DMS53 (cell line): ENCODE measurements around the gene FKBP1A.

ENCODE experiments used
- DNase-seq: peaks from one replicate; lab custom pipeline; 2025; lab: John Stamatoyannopoulos, UW

Gene FKBP1A

DNA sequence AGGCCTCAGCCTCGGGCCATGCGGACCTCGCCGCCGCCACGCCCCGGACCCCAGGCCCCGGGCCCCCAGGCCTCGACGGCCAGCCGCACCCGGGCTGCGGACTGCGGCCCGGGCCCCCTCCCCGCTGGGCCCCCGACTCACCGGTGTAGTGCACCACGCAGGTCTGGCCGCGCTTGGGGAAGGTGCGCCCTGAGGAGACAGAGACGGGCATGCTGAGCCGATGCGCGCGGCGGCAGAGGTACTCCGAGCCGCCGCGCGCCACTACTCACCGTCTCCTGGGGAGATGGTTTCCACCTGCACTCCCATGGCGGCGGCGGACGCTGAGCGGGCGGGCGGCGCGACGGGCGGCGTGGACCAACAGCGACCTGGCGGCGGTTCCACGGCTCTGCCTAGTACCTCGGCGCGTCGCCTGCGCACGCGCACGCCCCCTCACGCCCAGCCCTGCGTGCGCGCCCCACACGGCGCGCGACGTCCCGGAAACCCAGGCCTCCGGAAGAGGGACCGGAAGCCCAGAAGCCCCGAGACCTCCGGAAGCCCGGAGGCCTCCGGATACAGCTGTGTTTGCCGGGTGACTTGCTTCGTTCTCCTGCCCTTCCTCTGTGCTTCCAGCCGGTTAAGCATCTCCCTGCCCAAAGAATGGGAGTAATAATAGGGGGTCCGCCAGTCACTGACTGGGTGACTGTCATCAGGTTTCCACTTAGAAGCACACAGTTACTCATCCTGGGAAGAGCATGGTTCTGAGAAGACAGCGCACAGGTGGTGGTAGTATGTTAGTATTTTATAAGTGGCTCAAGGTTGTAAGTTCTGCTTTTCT, at the start of gene FKBP1A:
TSS of gene FKBP1A (minus strand) at position 362 of the 814 bp plus-strand sequence. CDS start at position 306, 56 bp downstream.
- peak; percentile 97 for DNase-seq

GRCh38 chr20:1442304-1442703, 49.5 kb upstream of the FKBP1A start:
- DNase-seq = no peak

- no peak for DNase-seq
Observed at GRCh38 chr20:1441133-1441532, 48.3 kb upstream of the FKBP1A start.

DNA sequence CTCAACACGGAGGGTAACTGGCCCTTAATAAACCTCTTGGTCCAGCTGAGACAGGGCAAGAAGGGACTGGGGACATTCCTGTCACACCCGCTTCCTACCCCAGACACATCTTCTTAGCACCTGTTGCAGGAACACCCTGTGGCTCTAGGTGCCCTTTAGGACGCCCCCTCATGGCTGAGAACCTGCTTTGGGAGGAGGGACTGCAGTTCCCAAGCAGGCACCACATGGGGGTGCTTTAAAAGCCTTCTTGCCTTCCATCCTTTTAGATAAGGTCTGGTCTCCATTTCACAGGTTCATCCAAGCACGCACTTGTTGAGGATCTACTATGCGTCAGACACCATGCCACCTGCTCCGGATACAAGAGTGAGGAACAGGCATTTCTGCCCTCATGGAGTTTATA, 47.2 kb upstream of the FKBP1A start:
- peak; percentile 54 for DNase-seq

DNA sequence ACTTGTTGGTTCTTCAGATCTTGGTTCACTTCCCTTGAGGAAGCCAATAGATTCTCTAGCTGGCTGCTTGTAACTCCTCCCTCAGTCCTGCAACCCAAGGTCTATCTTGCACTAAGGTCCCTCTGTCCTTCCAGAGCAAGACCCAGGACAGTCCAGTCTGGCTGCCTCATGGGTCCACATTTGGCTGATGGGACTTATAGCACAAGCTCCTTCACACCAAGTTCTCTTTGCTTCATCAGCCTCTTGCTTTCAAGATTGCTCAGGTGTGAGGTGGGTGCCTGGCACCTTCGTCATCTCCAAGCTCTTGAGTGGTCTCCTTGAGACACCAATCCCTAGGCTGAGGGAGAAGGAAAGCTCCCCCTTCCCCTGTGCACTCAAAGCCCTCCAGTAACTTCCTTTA, 45.5 kb upstream of the FKBP1A start:
- DNase-seq = no peak

DNA sequence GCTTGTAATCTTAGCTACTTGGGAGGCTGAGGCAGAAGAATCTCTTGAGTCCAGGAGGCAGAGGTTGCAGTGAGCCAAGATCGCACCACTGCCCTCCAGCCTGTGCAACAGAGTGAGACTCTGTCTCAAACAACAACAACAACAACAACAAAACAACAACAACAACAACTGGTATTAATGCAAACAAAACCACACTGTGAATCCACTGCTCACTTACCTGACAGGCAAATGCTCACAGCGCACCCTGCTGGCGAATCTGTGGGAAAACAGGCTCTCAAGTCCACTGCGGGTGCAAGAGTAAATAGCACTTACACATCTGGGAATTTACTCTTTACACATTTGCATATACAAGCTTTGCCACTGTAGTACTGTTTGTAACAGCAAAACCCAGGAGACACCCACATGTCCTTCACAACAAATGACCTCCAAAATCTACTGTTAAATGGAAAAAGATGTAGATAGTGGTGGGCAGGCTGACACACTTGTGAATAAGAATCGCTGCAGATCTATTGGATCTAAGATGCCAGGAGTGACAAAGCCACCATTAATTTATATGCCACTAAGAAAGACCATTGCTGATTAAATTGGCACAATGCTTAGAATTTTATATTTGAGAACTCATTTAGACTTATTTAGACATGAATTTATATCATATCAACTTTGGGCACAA, 44.5 kb upstream of the FKBP1A start:
- DNase-seq = peak; percentile 79

GRCh38 chr20:1436263-1436662, 43.4 kb upstream of the FKBP1A start:
- no peak for DNase-seq

- no peak for DNase-seq
Observed at GRCh38 chr20:1435337-1435699, 42.5 kb upstream of the FKBP1A start.

GRCh38 chr20:1434571-1435336, 41.9 kb upstream of the FKBP1A start:
- DNase-seq = peak; percentile 38

GRCh38 chr20:1431158-1431557, 38.3 kb upstream of the FKBP1A start:
- no peak for DNase-seq

DNA sequence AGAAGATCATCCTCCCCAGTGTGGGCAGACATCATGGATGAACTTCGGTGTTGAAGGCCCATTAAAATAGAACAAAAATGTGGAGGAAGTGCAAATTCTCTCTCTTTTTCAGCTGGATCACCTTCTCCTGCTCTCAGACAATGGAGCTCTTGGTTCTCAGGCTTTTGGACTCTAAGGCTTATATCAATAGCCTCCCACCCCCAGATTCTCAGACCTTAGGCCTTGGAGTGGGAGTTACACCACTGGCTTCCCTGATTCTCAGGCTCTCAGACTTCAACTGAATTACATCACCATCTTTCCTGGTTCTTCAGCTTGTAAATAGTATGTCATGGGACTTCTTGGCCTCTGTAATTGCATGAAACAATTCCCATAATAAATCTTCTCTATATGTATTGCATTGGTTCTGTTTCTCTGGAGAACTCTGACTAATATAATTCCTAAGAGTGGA, 37.2 kb upstream of the FKBP1A start:
- no peak for DNase-seq

- DNase-seq = no peak
Observed at GRCh38 chr20:1429143-1429728, 36.4 kb upstream of the FKBP1A start.

- DNase-seq = peak; percentile 79
Observed at GRCh38 chr20:1427457-1428054, 34.7 kb upstream of the FKBP1A start.

DNA sequence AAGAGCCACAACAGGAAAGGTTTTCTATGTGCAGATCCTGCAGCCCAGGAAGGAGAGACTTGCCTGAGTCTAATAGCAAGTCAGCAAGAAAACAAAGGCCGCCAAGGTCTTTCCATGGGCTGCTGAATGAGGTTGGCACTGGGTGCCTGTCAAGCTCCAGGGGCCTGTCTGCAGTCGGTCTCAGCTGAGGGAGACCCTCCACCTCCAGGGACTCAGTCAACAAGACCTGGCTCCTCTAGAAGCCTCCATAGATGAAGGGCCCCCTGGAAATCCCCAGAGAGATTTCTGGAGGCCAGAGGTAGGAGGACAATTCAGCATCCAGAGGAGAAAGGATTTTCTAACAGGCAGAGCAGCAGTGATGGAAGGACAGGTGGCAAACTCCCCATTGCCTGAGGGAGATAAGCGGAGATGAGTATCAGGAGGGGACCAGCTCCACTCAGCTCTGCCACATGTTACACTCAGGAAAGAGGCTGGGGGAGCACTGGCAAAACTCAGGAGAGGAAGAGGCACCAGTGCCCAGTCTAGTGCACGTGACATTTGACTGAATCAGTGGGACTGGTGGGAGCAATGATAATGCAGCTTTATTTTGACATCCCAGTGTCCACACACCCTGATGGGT, 33.5 kb upstream of the FKBP1A start:
- DNase-seq = no peak

GRCh38 chr20:1424336-1424735, 31.5 kb upstream of the FKBP1A start:
- no peak for DNase-seq

DNA sequence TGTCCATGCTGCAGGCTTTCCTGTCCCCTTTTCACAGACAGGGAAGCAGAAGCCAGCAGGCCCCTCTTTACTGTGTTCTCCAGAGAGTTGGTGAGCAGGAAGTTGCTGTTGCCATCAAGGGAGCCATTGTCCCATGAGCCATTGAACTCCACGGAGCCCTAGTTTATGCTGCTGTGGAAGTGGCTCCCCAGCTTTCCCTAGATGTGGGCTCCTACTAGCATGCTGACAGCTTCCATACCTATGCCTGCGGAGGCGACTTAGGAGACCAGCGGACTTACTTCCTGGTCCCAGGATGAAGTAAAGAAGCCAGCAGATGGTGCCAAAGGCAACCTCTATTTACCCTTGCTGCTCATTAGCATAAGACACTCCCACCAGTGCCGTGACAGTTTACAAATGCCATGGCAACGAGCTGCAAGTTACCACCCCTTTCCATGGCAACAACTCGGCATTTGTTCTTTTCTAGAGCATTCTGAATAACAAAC, 30.8 kb upstream of the FKBP1A start:
- DNase-seq = peak; percentile 68

GRCh38 chr20:1423206-1423605, 30.4 kb upstream of the FKBP1A start:
- DNase-seq = no peak

DNA sequence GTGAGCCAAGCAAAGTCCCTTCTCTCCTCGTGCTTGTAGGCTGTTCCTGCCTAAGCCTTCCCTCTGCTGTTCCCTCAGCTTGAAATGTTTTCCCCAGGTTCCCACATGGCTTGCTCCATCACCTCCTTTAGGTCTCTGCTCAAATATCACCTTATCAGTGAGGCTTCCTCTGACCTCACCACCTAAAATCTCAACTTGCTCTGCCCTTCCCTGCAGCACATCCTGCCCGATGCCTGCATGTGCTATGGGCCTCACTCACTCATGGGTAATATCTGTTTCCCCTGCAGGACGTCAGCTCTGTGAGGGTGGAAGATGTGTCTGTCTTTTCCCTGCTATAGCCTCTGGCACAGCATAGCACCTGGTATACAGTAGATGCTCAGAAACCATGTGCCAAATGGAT, 29.9 kb upstream of the FKBP1A start:
- DNase-seq = no peak

DNA sequence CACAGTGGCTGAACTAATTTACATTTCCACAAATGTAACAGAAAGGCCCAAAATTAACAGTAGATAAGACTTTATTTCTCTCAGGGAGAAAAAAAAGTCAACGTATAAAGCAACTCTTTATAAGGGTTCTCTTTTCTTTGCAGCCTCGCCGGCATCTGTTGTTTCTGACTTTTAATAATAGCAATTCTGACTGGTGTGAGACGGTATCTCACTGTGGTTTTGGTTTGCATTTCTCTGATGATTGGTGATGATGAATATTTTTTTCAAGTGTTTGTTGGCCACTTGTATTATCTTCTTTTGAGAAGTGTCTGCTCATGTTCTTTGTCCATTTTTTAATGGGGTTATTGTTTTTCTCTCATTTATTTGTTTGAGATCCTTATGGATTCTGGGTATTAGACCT, 27.2 kb upstream of the FKBP1A start:
- no peak for DNase-seq

DNA sequence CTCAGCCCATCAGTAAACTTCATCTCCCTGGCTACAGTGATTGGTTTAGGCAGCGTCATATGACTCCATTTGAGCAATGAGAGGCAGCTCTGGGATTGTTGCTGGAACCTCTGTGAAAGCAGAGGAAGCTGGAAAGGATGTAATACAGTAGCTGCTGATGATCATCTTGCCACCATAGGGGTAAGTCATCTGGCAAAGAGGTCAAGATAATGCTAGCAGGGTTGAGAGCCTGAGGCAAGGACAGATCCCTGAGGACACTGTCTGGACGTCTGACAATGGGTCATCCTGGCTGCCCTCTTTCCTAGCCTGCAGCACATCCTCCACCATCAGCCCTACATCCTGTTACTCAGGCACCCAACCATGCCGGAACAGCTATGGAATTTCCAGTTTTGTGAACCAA, 25.5 kb upstream of the FKBP1A start:
- DNase-seq = no peak

DNA sequence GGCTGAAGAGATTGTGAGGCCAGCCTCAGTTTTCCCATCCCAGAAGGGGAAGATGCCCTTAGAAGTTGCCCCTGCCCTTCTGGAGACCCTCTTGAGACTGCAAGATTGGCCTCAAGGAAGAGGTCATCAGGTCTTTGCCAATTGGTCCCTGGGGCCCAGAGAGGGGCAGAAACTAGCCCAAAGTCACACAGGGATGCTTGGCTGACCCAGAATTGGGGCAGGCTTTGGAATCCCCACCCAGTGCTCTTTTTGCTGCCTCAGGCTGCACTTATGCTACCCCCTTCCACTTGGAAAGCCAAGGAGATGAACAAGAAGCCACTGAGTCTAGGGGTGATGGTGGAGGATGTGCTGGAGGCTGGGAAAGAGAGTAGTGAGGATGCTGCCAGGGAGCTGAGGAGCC, 24.9 kb upstream of the FKBP1A start:
- DNase-seq = no peak
